Stimulated activated CD8-positive, alpha-beta memory T cell treated with anti-CD3 and anti-CD28 coated beads, Interleukin-12 subunit alpha, Interleukin-12 subunit beta, amount 100 ng/mL, for 24 hours (primary cell): ENCODE measurements around the gene SKIDA1.
"Not testable (repeated sequence)": the region's sequence is repeated elsewhere in the genome, so short reads cannot be mapped to it uniquely, and the experiment has no call there.

Source experiments
- DNase-seq: peaks from one replicate; pipeline ENCODE4 v3.0.0-alpha.2; 2020; ENCODE audit errors: extremely low read depth

SKIDA1 gene

GRCh38 chr10:21525367-21526187 is at the start of gene SKIDA1:
SKIDA1 (minus strand) TSS chr10:21525682; CDS start chr10:21517822, 7,860 bp downstream.
- no peak for DNase-seq

GRCh38 chr10:21574514-21574913 is 49.0 kb upstream of the SKIDA1 start:
- DNase-seq: not testable (repeated sequence)

- no peak for DNase-seq
These were observed 47.1 kb upstream of the SKIDA1 start for GRCh38 chr10:21572578-21572977.

- no peak for DNase-seq
These were observed 45.5 kb upstream of the SKIDA1 start for GRCh38 chr10:21570761-21571521.

- not testable (repeated sequence) for DNase-seq
These were observed 33.5 kb upstream of the SKIDA1 start for GRCh38 chr10:21558984-21559383.

- no peak for DNase-seq
These were observed 31.0 kb upstream of the SKIDA1 start for GRCh38 chr10:21556527-21556926.

- no peak for DNase-seq
These were observed 27.2 kb upstream of the SKIDA1 start for GRCh38 chr10:21552638-21553037.

- DNase-seq: no peak
These were observed 21.8 kb upstream of the SKIDA1 start for GRCh38 chr10:21547246-21547645.

GRCh38 chr10:21540701-21541100 is 15.2 kb upstream of the SKIDA1 start:
- not testable (repeated sequence) for DNase-seq

GRCh38 chr10:21536874-21537273 is 11.4 kb upstream of the SKIDA1 start:
- DNase-seq: no peak

- not testable (repeated sequence) for DNase-seq
These were observed 10.5 kb upstream of the SKIDA1 start for GRCh38 chr10:21535976-21536375.

GRCh38 chr10:21535494-21535965 is 10.0 kb upstream of the SKIDA1 start:
- no peak for DNase-seq

- DNase-seq: no peak
These were observed 9.4 kb upstream of the SKIDA1 start for GRCh38 chr10:21534604-21535493.

GRCh38 chr10:21534280-21534586 is 8.8 kb upstream of the SKIDA1 start:
- DNase-seq: no peak

GRCh38 chr10:21533467-21534279 is 8.2 kb upstream of the SKIDA1 start, which contains the start of gene MLLT10:
MLLT10 (plus strand) TSS chr10:21534232; CDS start chr10:21534645, 413 bp downstream.
- peak; percentile 84 for DNase-seq

GRCh38 chr10:21532694-21533466 is 7.4 kb upstream of the SKIDA1 start:
- DNase-seq: no peak

GRCh38 chr10:21531164-21531563 is 5.7 kb upstream of the SKIDA1 start:
- no peak for DNase-seq

- no peak for DNase-seq
These were observed 5.2 kb upstream of the SKIDA1 start for GRCh38 chr10:21530641-21531040.

GRCh38 chr10:21530168-21530567 is 4.7 kb upstream of the SKIDA1 start:
- DNase-seq: no peak
